ENCODE measurements around the gene MAP3K4.

Gene MAP3K4

GRCh38 chr6:160959726-160960435 lies 31.7 kb upstream of the MAP3K4 start:
- Histone ChIP-seq H3K27ac (ENCODE audit: low read depth, low read length) (no peak overlapping the region), H3K9me3 (ENCODE audit: control insufficient read depth, insufficient read depth, low read length) (no peaks in the 10 kb centered on the region), H3K4me3 (ENCODE audit: low read depth, low read length) (no peak overlapping the region), H3K27me3 (ENCODE audit: control insufficient read depth, insufficient read depth, low read length) (no peaks in the 10 kb centered on the region), H3K9ac (ENCODE audit: low read depth, low read length) (no peak overlapping the region), H3K4me1 (ENCODE audit: control insufficient read depth, insufficient read depth, low read length) (peaks cover 5% of the 10 kb centered on the region; the same call in 1 of the 2 replicates), H3K36me3 (ENCODE audit: control insufficient read depth, insufficient read depth, low read length) (no peaks in the 10 kb centered on the region)

- H3K4me3 ChIP-seq (ENCODE audit: low read depth, low read length), result no peak overlapping the region
- no peaks in the 10 kb centered on the region for H3K36me3 ChIP-seq (ENCODE audit: control insufficient read depth, insufficient read depth, low read length)
- H3K4me1 ChIP-seq (ENCODE audit: control insufficient read depth, insufficient read depth, low read length), result peaks cover 5% of the 10 kb centered on the region; the same call in 1 of the 2 replicates
- no peak overlapping the region for H3K27ac ChIP-seq (ENCODE audit: low read depth, low read length)
- no peaks in the 10 kb centered on the region for H3K27me3 ChIP-seq (ENCODE audit: control insufficient read depth, insufficient read depth, low read length)
- no peak overlapping the region for H3K9ac ChIP-seq (ENCODE audit: low read depth, low read length)
- no peaks in the 10 kb centered on the region for H3K9me3 ChIP-seq (ENCODE audit: control insufficient read depth, insufficient read depth, low read length)
Observed at GRCh38 chr6:160960839-160961238, 30.7 kb upstream of the MAP3K4 start.

GRCh38 chr6:160962835-160963623 lies 28.5 kb upstream of the MAP3K4 start:
- Histone ChIP-seq H3K27ac (ENCODE audit: low read depth, low read length) (no peak overlapping the region), H3K4me1 (ENCODE audit: control insufficient read depth, insufficient read depth, low read length) (peaks cover 5% of the 10 kb centered on the region; the same call in 1 of the 2 replicates), H3K36me3 (ENCODE audit: control insufficient read depth, insufficient read depth, low read length) (no peaks in the 10 kb centered on the region), H3K9ac (ENCODE audit: low read depth, low read length) (no peak overlapping the region), H3K9me3 (ENCODE audit: control insufficient read depth, insufficient read depth, low read length) (no peaks in the 10 kb centered on the region), H3K4me3 (ENCODE audit: low read depth, low read length) (no peak overlapping the region), H3K27me3 (ENCODE audit: control insufficient read depth, insufficient read depth, low read length) (no peaks in the 10 kb centered on the region)

- H3K4me1 ChIP-seq (ENCODE audit: control insufficient read depth, insufficient read depth, low read length), result peaks cover 5% of the 10 kb centered on the region; the same call in 1 of the 2 replicates
- no peaks in the 10 kb centered on the region for H3K36me3 ChIP-seq (ENCODE audit: control insufficient read depth, insufficient read depth, low read length)
- no peaks in the 10 kb centered on the region for H3K9me3 ChIP-seq (ENCODE audit: control insufficient read depth, insufficient read depth, low read length)
- no peak overlapping the region for H3K9ac ChIP-seq (ENCODE audit: low read depth, low read length)
- no peaks in the 10 kb centered on the region for H3K27me3 ChIP-seq (ENCODE audit: control insufficient read depth, insufficient read depth, low read length)
- H3K4me3 ChIP-seq (ENCODE audit: low read depth, low read length), result no peak overlapping the region
- no peak overlapping the region for H3K27ac ChIP-seq (ENCODE audit: low read depth, low read length)
Observed at GRCh38 chr6:160963651-160964050, 27.9 kb upstream of the MAP3K4 start.

- Histone ChIP-seq H3K36me3 (ENCODE audit: control insufficient read depth, insufficient read depth, low read length) (no peaks in the 10 kb centered on the region), H3K4me1 (ENCODE audit: control insufficient read depth, insufficient read depth, low read length) (no peaks in the 10 kb centered on the region), H3K27ac (ENCODE audit: low read depth, low read length) (no peak overlapping the region), H3K9me3 (ENCODE audit: control insufficient read depth, insufficient read depth, low read length) (no peaks in the 10 kb centered on the region), H3K27me3 (ENCODE audit: control insufficient read depth, insufficient read depth, low read length) (no peaks in the 10 kb centered on the region), H3K4me3 (ENCODE audit: low read depth, low read length) (no peak overlapping the region), H3K9ac (ENCODE audit: low read depth, low read length) (no peak overlapping the region)
Observed at GRCh38 chr6:160965893-160966292, 25.7 kb upstream of the MAP3K4 start.

- Histone ChIP-seq H3K27ac (ENCODE audit: low read depth, low read length) (no peak overlapping the region), H3K4me3 (ENCODE audit: low read depth, low read length) (no peak overlapping the region), H3K4me1 (ENCODE audit: control insufficient read depth, insufficient read depth, low read length) (no peaks in the 10 kb centered on the region), H3K9me3 (ENCODE audit: control insufficient read depth, insufficient read depth, low read length) (no peaks in the 10 kb centered on the region), H3K27me3 (ENCODE audit: control insufficient read depth, insufficient read depth, low read length) (no peaks in the 10 kb centered on the region), H3K9ac (ENCODE audit: low read depth, low read length) (no peak overlapping the region), H3K36me3 (ENCODE audit: control insufficient read depth, insufficient read depth, low read length) (no peaks in the 10 kb centered on the region)
Observed at GRCh38 chr6:160966493-160967229, 24.9 kb upstream of the MAP3K4 start.

- Histone ChIP-seq H3K4me3 (ENCODE audit: low read depth, low read length) (no peak overlapping the region), H3K9ac (ENCODE audit: low read depth, low read length) (no peak overlapping the region), H3K36me3 (ENCODE audit: control insufficient read depth, insufficient read depth, low read length) (no peaks in the 10 kb centered on the region), H3K27me3 (ENCODE audit: control insufficient read depth, insufficient read depth, low read length) (no peaks in the 10 kb centered on the region), H3K27ac (ENCODE audit: low read depth, low read length) (no peak overlapping the region), H3K9me3 (ENCODE audit: control insufficient read depth, insufficient read depth, low read length) (no peaks in the 10 kb centered on the region), H3K4me1 (ENCODE audit: control insufficient read depth, insufficient read depth, low read length) (no peaks in the 10 kb centered on the region)
Observed at GRCh38 chr6:160967351-160967750, 24.2 kb upstream of the MAP3K4 start.

- no peaks in the 10 kb centered on the region for H3K27me3 ChIP-seq (ENCODE audit: control insufficient read depth, insufficient read depth, low read length)
- no peak overlapping the region for H3K9ac ChIP-seq (ENCODE audit: low read depth, low read length)
- H3K4me3 ChIP-seq (ENCODE audit: low read depth, low read length), result no peak overlapping the region
- H3K36me3 ChIP-seq (ENCODE audit: control insufficient read depth, insufficient read depth, low read length), result no peaks in the 10 kb centered on the region
- no peak overlapping the region for H3K27ac ChIP-seq (ENCODE audit: low read depth, low read length)
- H3K9me3 ChIP-seq (ENCODE audit: control insufficient read depth, insufficient read depth, low read length), result no peaks in the 10 kb centered on the region
- H3K4me1 ChIP-seq (ENCODE audit: control insufficient read depth, insufficient read depth, low read length), result no peaks in the 10 kb centered on the region
Observed at GRCh38 chr6:160967833-160968232, 23.7 kb upstream of the MAP3K4 start.

- Histone ChIP-seq H3K4me1 (ENCODE audit: control insufficient read depth, insufficient read depth, low read length) (peaks cover 7% of the 10 kb centered on the region; the same call in 1 of the 2 replicates), H3K27ac (ENCODE audit: low read depth, low read length) (no peak overlapping the region)
Observed at GRCh38 chr6:160971171-160971570, 20.4 kb upstream of the MAP3K4 start.

GRCh38 chr6:160972111-160972510 lies 19.5 kb upstream of the MAP3K4 start:
- Histone ChIP-seq H3K4me3 (ENCODE audit: low read depth, low read length) (no peak overlapping the region), H3K9ac (ENCODE audit: low read depth, low read length) (no peak overlapping the region), H3K27ac (ENCODE audit: low read depth, low read length) (no peak overlapping the region), H3K36me3 (ENCODE audit: control insufficient read depth, insufficient read depth, low read length) (no peaks in the 10 kb centered on the region), H3K9me3 (ENCODE audit: control insufficient read depth, insufficient read depth, low read length) (no peaks in the 10 kb centered on the region), H3K4me1 (ENCODE audit: control insufficient read depth, insufficient read depth, low read length) (peaks cover 7% of the 10 kb centered on the region; the same call in 1 of the 2 replicates), H3K27me3 (ENCODE audit: control insufficient read depth, insufficient read depth, low read length) (no peaks in the 10 kb centered on the region)

More at GRCh38 chr6:160971171-160971570, 20.4 kb upstream of the MAP3K4 start:
- Histone ChIP-seq H3K36me3 (ENCODE audit: control insufficient read depth, insufficient read depth, low read length) (no peaks in the 10 kb centered on the region), H3K4me3 (ENCODE audit: low read depth, low read length) (no peak overlapping the region), H3K27me3 (ENCODE audit: control insufficient read depth, insufficient read depth, low read length) (no peaks in the 10 kb centered on the region), H3K9ac (ENCODE audit: low read depth, low read length) (no peak overlapping the region), H3K9me3 (ENCODE audit: control insufficient read depth, insufficient read depth, low read length) (no peaks in the 10 kb centered on the region)
